ENCODE data around the gene CTNND2. TPM values are rescaled to one million over a fixed set of nuclear protein-coding genes. Genes with fewer than 3 reads are reported as not detected.

CTNND2 gene
- total RNA-seq, 1 experiment from 2014 or later = 7.0 TPM

GRCh38 chr5:11426442-11426841 lies 477.8 kb downstream of the CTNND2 start:
- no peak overlapping the region for H2BK5ac ChIP-seq (ENCODE audit: insufficient read length, low read length)
- no peak overlapping the region for H3T11ph ChIP-seq (ENCODE audit: low read length)
- no peak overlapping the region for H3K4me2 ChIP-seq (ENCODE audit: insufficient read depth, insufficient read length, low read length)
- H2BK12ac ChIP-seq (ENCODE audit: insufficient read length, low read depth, low read length) = no peak overlapping the region
- no peaks in the 10 kb centered on the region for H3K27me3 Mint-ChIP-seq (ENCODE audit: low read depth)
- H2BK20ac ChIP-seq (ENCODE audit: low read depth, low read length, poor library complexity, severe bottlenecking) = no peak overlapping the region
- H3K18ac ChIP-seq (ENCODE audit: insufficient read length, low read depth, low read length) = no peak overlapping the region
- no peak overlapping the region; a peak in 1 of 7 replicates for H3K27ac Mint-ChIP-seq
- H3K56ac ChIP-seq (ENCODE audit: insufficient read length, low read depth, low read length) = no peak overlapping the region
- no peaks in the 10 kb centered on the region for H3K27me3 ChIP-seq (ENCODE audit: insufficient read depth, low read length)
- H2BK15ac ChIP-seq (ENCODE audit: low read depth, low read length) = no peak overlapping the region
- H4K8ac ChIP-seq (replicated peaks; ENCODE audit: insufficient read length, low read depth, low read length) = no peak overlapping the region
- H3K4me1 Mint-ChIP-seq = peaks cover 3% of the 10 kb centered on the region in 2 experiments; a peak in 1 of 4 replicates
- no peak overlapping the region for H2AK5ac ChIP-seq (ENCODE audit: insufficient read length, low read length)
- H4K20me1 ChIP-seq (ENCODE audit: control insufficient read depth, insufficient read depth, insufficient read length) = no peaks in the 10 kb centered on the region
- no peak overlapping the region for H3K9ac ChIP-seq (ENCODE audit: extremely low read depth, insufficient read length, low read length)
- H3K23ac ChIP-seq (ENCODE audit: insufficient read length, low read depth, low read length) = no peak overlapping the region
- no peaks in the 10 kb centered on the region for H3K4me1 ChIP-seq (ENCODE audit: insufficient read depth, low read length)
- no peak overlapping the region for H2AFZ ChIP-seq (ENCODE audit: low read length)
- no peaks in the 10 kb centered on the region for H3K9me3 Mint-ChIP-seq
- H3K9me3 ChIP-seq (ENCODE audit: control insufficient read depth, low read depth, low read length) = no peaks in the 10 kb centered on the region
- TF ChIP-seq CTCF (conservative IDR thresholded peaks at IDR 0.05) = no peak
- no peak overlapping the region for H4K5ac ChIP-seq (ENCODE audit: insufficient read length, low read depth, low read length)
- DNase-seq = no peak
- H3K79me1 ChIP-seq (ENCODE audit: insufficient read depth, low read depth, low read length, poor library complexity, severe bottlenecking) = no peaks in the 10 kb centered on the region
- no peaks in the 10 kb centered on the region for H3K79me2 ChIP-seq (ENCODE audit: insufficient read depth, low read length)
- H3K27ac ChIP-seq (ENCODE audit: insufficient read length, low read depth, low read length) = no peak overlapping the region
- H3K4me3 Mint-ChIP-seq = no peak overlapping the region
- H3K23me2 ChIP-seq (ENCODE audit: insufficient read length, low read depth, low read length, poor library complexity, severe bottlenecking) = no peaks in the 10 kb centered on the region
- H2BK120ac ChIP-seq (ENCODE audit: low read depth, low read length, poor library complexity, severe bottlenecking) = no peak overlapping the region
- H3K4ac ChIP-seq (ENCODE audit: low read depth, low read length) = no peak overlapping the region
- H3K14ac ChIP-seq (ENCODE audit: insufficient read depth, low read length) = no peak overlapping the region
- WGBS (ENCODE audit: extremely low coverage, insufficient read length, low lambda C conversion rate) = no CpG with 5 or more reads among the region's 5 CpGs
- H3K36me3 Mint-ChIP-seq (ENCODE audit: insufficient read depth in 1 of 3, low read depth in 3 of 3) = no peaks in the 10 kb centered on the region
- H4K91ac ChIP-seq (ENCODE audit: insufficient read length, low read depth, low read length) = no peak overlapping the region
